Vagina (tissue), 2 donors: ENCODE data around the gene NPAS3. TPM values are rescaled to one million over a fixed set of nuclear protein-coding genes. Genes with fewer than 3 reads are reported as not detected.

Source experiments
- DNase-seq, 2 donors: peaks; one replicate each; pipeline ENCODE4 v3.0.0-alpha.2; 2017; ENCODE audit errors: extremely low spot score in 2 of 2
- H3K27ac ChIP-seq: fragments of 200-600 bp; sonication (generic); one replicate; pipeline ENCODE4 v1.5.1; 2019
- H3K27me3 ChIP-seq: fragments of 200-600 bp; sonication (generic); one replicate; pipeline ENCODE4 v1.5.1; 2019
- H3K36me3 ChIP-seq, 2 donors: fragments of 200-600 bp; sonication (generic); one replicate each; pipeline ENCODE4 v1.5.1; 2017 to 2019
- H3K4me1 ChIP-seq: fragments of 200-600 bp; sonication (generic); one replicate; pipeline ENCODE4 v1.5.1; 2019
- H3K4me3 ChIP-seq, 2 donors: fragments of 200-600 bp; sonication (generic); 1 replicate in 1 of 2; 2 replicates in 1 of 2; pipeline ENCODE4 v1.5.1; 2016 to 2019
- H3K9me3 ChIP-seq: fragments of 200-600 bp; sonication (generic); one replicate; pipeline ENCODE4 v1.5.1; 2019
- CTCF ChIP-seq, 3 experiments: fragments of 450-650 bp in 2 of 3; fragments of 200-600 bp in 1 of 3; sonication (generic) in 1 of 3; IDR thresholded peaks; one replicate each; pipeline ENCODE4 v1.5.1; 2017 to 2019; ENCODE audit warnings: antibody characterized with exemption in 3 of 3, mild to moderate bottlenecking in 2 of 3, moderate library complexity in 2 of 3
- POLR2A ChIP-seq, 2 donors: fragments of 450-650 bp; IDR thresholded peaks; one replicate each; pipeline ENCODE4 v1.6.1; 2017; ENCODE audit warnings: antibody characterized with exemption in 2 of 2, mild to moderate bottlenecking in 2 of 2, moderate library complexity in 2 of 2
- POLR2AphosphoS5 ChIP-seq, 2 donors: sonication (generic); formaldehyde crosslinking; IDR thresholded peaks; one replicate each; pipeline ENCODE4 v1.9.0; 2017; ENCODE audit warnings: antibody characterized with exemption in 2 of 2, mild to moderate bottlenecking in 2 of 2, low read depth in 1 of 2; ENCODE audit not compliant: insufficient read depth in 1 of 2
- intact Hi-C: fragments of 100-400 bp; cut with DNase I; formaldehyde crosslinking; loops from one replicate; pipeline ENCODE4 v1.15.1; 2023
- total RNA-seq: library from RNA; depleted of rRNA; stranded (reverse); fragments of >200 nt; gene quantifications from one replicate; pipeline ENCODE4 v1.2.3, GENCODE V29; 2016

Gene NPAS3
- total RNA-seq, 1 donor from 2014 or later, result 1.2 TPM

- H3K36me3 ChIP-seq, result no peaks in the 10 kb centered on the region
- H3K27me3 ChIP-seq, result no peaks in the 10 kb centered on the region
- TF ChIP-seq POLR2A (IDR thresholded peaks at IDR 0.05), result no peak
- no peak for TF ChIP-seq POLR2AphosphoS5 (IDR thresholded peaks at IDR 0.05; ENCODE audit: insufficient read depth in 1 of 2, low read depth in 1 of 2)
- TF ChIP-seq CTCF (IDR thresholded peaks at IDR 0.05), result no peak
- intact Hi-C loops, result no loop called here
- H3K9me3 ChIP-seq, result no peaks in the 10 kb centered on the region
- peaks cover 11% of the 10 kb centered on the region for H3K4me1 ChIP-seq
- no peak for DNase-seq
- no peak overlapping the region for H3K4me3 ChIP-seq
- no peak overlapping the region for H3K27ac ChIP-seq
Observed at GRCh38 chr14:33788161-33788560, 849.5 kb downstream of the NPAS3 start.

- DNase-seq, result no peak
- Histone ChIP-seq H3K27me3 (no peaks in the 10 kb centered on the region), H3K4me1 (peaks cover 12% of the 10 kb centered on the region), H3K27ac (no peak overlapping the region), H3K4me3 (no peak overlapping the region), H3K36me3 (no peaks in the 10 kb centered on the region), H3K9me3 (no peaks in the 10 kb centered on the region)
- TF ChIP-seq POLR2AphosphoS5 (IDR thresholded peaks at IDR 0.05; ENCODE audit: insufficient read depth in 1 of 2, low read depth in 1 of 2), result no peak
- TF ChIP-seq POLR2A (IDR thresholded peaks at IDR 0.05), result no peak
- no peak for TF ChIP-seq CTCF (IDR thresholded peaks at IDR 0.05)
- intact Hi-C loops, result no loop called here
Observed at GRCh38 chr14:33790996-33791395, 852.3 kb downstream of the NPAS3 start.

GRCh38 chr14:33792009-33792719 lies 853.5 kb downstream of the NPAS3 start:
- H3K9me3 ChIP-seq, result no peaks in the 10 kb centered on the region
- H3K27me3 ChIP-seq, result no peaks in the 10 kb centered on the region
- H3K36me3 ChIP-seq, result no peaks in the 10 kb centered on the region
- no peak for DNase-seq
- intact Hi-C loops, result no loop called here
- no peak overlapping the region for H3K4me3 ChIP-seq
- no peak overlapping the region for H3K27ac ChIP-seq
- H3K4me1 ChIP-seq, result peaks cover 12% of the 10 kb centered on the region
- no peak for TF ChIP-seq CTCF (IDR thresholded peaks at IDR 0.05)
- TF ChIP-seq POLR2AphosphoS5 (IDR thresholded peaks at IDR 0.05; ENCODE audit: insufficient read depth in 1 of 2, low read depth in 1 of 2), result no peak
- TF ChIP-seq POLR2A (IDR thresholded peaks at IDR 0.05), result no peak

GRCh38 chr14:33792720-33793368 lies 854.2 kb downstream of the NPAS3 start:
- no peak overlapping the region for H3K27ac ChIP-seq
- DNase-seq, result no peak

More at GRCh38 chr14:33792720-33793368, 854.2 kb downstream of the NPAS3 start:
- Histone ChIP-seq H3K36me3 (no peaks in the 10 kb centered on the region), H3K4me1 (peaks cover 12% of the 10 kb centered on the region), H3K4me3 (peak overlapping the region; percentile 12 to 30), H3K27me3 (no peaks in the 10 kb centered on the region), H3K9me3 (no peaks in the 10 kb centered on the region)
- intact Hi-C loops, result no loop called here
- peak; percentile 77 to 94 (median 86) for TF ChIP-seq CTCF (IDR thresholded peaks at IDR 0.05)
- peak in 1 of 2 donors; percentile 28 for TF ChIP-seq POLR2AphosphoS5 (IDR thresholded peaks at IDR 0.05; ENCODE audit: insufficient read depth in 1 of 2, low read depth in 1 of 2)
- TF ChIP-seq POLR2A (IDR thresholded peaks at IDR 0.05), result no peak
